Upper lobe of left lung (tissue), 6 donors: ENCODE measurements around the gene PAX7. TPM values are rescaled to one million over a fixed set of nuclear protein-coding genes. Genes with fewer than 3 reads are reported as not detected.

Source experiments
- ATAC-seq, 2 donors: fragments of 200-7000 bp; cut with Tn5 transposase; one replicate each; pipeline ENCODE4 v1.9.1; 2022; ENCODE audit warnings: mild to moderate bottlenecking in 2 of 2, moderate library complexity in 2 of 2; ENCODE audit not compliant: low FRiP score in 2 of 2
- DNase-seq, 2 donors: peaks; one replicate each; pipeline ENCODE4 v3.0.0-alpha.2; 2019 to 2020
- H3K27ac ChIP-seq, 4 donors: fragments of 200-600 bp; sonication (generic); one replicate each; pipeline ENCODE4 v1.5.1; 2016 to 2019
- H3K27me3 ChIP-seq, 4 donors: fragments of 200-600 bp; sonication (generic); one replicate each; pipeline ENCODE4 v1.5.1; 2017 to 2019
- H3K36me3 ChIP-seq, 4 donors: fragments of 200-600 bp; sonication (generic); one replicate each; pipeline ENCODE4 v1.5.1; 2016 to 2019
- H3K4me1 ChIP-seq, 4 donors: fragments of 200-600 bp; sonication (generic); one replicate each; pipeline ENCODE4 v1.5.1; 2018 to 2019
- H3K4me3 ChIP-seq, 4 donors: fragments of 200-600 bp; sonication (generic); one replicate each; pipeline ENCODE4 v1.5.1; 2017 to 2019; ENCODE audit warnings: mild to moderate bottlenecking in 2 of 4, moderate library complexity in 1 of 4
- H3K9me3 ChIP-seq, 4 donors: fragments of 200-600 bp; sonication (generic); one replicate each; pipeline ENCODE4 v1.5.1; 2018 to 2019
- EP300 ChIP-seq, 4 donors: sonication (generic); formaldehyde crosslinking; IDR thresholded peaks; one replicate each; pipeline ENCODE4 v1.5.1; 2017; ENCODE audit warnings: antibody characterized with exemption in 4 of 4, control low read depth in 2 of 4
- POLR2A ChIP-seq, 4 donors: fragments of 450-650 bp; IDR thresholded peaks; one replicate each; pipeline ENCODE4 v1.5.1; 2016 to 2017; ENCODE audit warnings: antibody characterized with exemption in 4 of 4, mild to moderate bottlenecking in 2 of 4
- POLR2AphosphoS5 ChIP-seq, 2 donors: sonication (generic); formaldehyde crosslinking; IDR thresholded peaks; one replicate each; pipeline ENCODE4 v1.5.1; 2017; ENCODE audit warnings: antibody characterized with exemption in 2 of 2
- WGBS, 2 donors: methylation state at CpG; one replicate each; pipeline ENCODE4 v1.1.5; 2017 to 2018; 5-methylcytosine and 5-hydroxymethylcytosine counted together
- total RNA-seq, 6 donors: library from RNA; depleted of rRNA in 4 of 6; stranded (reverse); fragments of >200 nt in 4 of 6; gene quantifications; one replicate each; pipeline versions ENCODE4 v1.1.0 to v1.2.1, GENCODE V29; 2016 to 2021
- TF ChIP-seq, protein P1 (sequence below), 6 experiments: fragments of 450-650 bp in 4 of 6; fragments of 200-600 bp in 2 of 6; sonication (generic) in 2 of 6; IDR thresholded peaks; one replicate each; pipeline ENCODE4 v1.5.1; 2016 to 2019; ENCODE audit warnings: antibody characterized with exemption in 6 of 6
- donor health status: DM: no; HTN: no; CAD: no; lungs with moderate emphysema.
- donor health status: DM: no; HTN: yes; CAD: no; lungs with severe emphysema.

The PAX7 gene
- total RNA-seq, 6 donors from 2014 or later = not detected

DNA sequence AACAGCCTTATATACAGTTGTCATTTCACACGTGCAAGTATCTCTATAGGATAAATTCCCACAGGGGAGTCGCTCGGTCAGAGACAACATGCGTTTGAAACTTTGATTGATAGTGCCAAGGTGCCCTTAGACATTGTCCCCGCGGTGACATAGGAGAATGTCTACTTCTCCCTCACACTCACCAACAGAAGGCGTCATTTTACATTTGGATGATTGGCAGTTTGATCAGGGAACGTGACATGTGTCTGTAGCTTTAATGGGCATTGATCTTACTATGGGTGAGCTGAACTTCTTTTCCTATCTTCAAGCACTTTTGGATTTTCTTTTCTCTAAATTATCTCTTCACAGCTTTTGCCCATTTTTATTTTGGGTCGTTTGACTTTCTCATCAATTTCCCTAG is 42.6 kb upstream of the PAX7 start:
- ATAC-seq = no peak
- Histone ChIP-seq H3K27ac (no peak overlapping the region), H3K4me1 (no peaks in the 10 kb centered on the region), H3K36me3 (no peaks in the 10 kb centered on the region), H3K9me3 (no peaks in the 10 kb centered on the region), H3K4me3 (no peak overlapping the region), H3K27me3 (no peaks in the 10 kb centered on the region)
- 35 to 42% methylated on average over 9 of the region's 9 CpGs for WGBS, 2 donors
- TF ChIP-seq POLR2A (IDR thresholded peaks at IDR 0.05) (no peak), EP300 (IDR thresholded peaks at IDR 0.05) (no peak), POLR2AphosphoS5 (IDR thresholded peaks at IDR 0.05) (no peak)
- TF ChIP-seq, protein P1, sequence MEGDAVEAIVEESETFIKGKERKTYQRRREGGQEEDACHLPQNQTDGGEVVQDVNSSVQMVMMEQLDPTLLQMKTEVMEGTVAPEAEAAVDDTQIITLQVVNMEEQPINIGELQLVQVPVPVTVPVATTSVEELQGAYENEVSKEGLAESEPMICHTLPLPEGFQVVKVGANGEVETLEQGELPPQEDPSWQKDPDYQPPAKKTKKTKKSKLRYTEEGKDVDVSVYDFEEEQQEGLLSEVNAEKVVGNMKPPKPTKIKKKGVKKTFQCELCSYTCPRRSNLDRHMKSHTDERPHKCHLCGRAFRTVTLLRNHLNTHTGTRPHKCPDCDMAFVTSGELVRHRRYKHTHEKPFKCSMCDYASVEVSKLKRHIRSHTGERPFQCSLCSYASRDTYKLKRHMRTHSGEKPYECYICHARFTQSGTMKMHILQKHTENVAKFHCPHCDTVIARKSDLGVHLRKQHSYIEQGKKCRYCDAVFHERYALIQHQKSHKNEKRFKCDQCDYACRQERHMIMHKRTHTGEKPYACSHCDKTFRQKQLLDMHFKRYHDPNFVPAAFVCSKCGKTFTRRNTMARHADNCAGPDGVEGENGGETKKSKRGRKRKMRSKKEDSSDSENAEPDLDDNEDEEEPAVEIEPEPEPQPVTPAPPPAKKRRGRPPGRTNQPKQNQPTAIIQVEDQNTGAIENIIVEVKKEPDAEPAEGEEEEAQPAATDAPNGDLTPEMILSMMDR (IDR thresholded peaks at IDR 0.05) = no peak
- DNase-seq = no peak

DNA sequence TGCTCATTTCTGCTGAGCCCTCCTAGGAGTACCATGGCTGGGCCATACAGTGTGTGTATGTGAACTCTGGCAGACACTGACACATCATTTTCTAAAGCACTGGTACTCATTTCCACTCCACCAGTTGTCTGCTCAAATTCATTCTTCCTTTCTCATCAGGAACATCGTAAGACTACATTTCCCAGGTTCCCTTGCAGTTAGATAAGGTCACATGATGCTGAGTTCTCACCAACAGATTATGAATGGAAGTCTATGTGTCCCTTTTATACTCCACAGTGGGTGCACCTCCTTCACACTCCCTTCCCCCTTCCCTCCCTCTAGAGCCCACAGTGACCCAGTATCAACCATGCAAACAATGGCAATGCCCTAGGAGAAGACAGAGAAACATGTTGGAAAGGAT is 38.3 kb upstream of the PAX7 start:
- Histone ChIP-seq H3K27me3 (no peaks in the 10 kb centered on the region), H3K4me3 (no peak overlapping the region), H3K9me3 (no peaks in the 10 kb centered on the region), H3K27ac (no peak overlapping the region), H3K4me1 (no peaks in the 10 kb centered on the region), H3K36me3 (no peaks in the 10 kb centered on the region)
- DNase-seq = no peak
- ATAC-seq = no peak
- no peak for TF ChIP-seq POLR2A (IDR thresholded peaks at IDR 0.05)
- TF ChIP-seq, protein P1 (IDR thresholded peaks at IDR 0.05) = no peak
- no peak for TF ChIP-seq POLR2AphosphoS5 (IDR thresholded peaks at IDR 0.05)
- TF ChIP-seq EP300 (IDR thresholded peaks at IDR 0.05) = no peak
- WGBS, 2 donors = 47 to 80% methylated on average over 1 of the region's 1 CpG

DNA sequence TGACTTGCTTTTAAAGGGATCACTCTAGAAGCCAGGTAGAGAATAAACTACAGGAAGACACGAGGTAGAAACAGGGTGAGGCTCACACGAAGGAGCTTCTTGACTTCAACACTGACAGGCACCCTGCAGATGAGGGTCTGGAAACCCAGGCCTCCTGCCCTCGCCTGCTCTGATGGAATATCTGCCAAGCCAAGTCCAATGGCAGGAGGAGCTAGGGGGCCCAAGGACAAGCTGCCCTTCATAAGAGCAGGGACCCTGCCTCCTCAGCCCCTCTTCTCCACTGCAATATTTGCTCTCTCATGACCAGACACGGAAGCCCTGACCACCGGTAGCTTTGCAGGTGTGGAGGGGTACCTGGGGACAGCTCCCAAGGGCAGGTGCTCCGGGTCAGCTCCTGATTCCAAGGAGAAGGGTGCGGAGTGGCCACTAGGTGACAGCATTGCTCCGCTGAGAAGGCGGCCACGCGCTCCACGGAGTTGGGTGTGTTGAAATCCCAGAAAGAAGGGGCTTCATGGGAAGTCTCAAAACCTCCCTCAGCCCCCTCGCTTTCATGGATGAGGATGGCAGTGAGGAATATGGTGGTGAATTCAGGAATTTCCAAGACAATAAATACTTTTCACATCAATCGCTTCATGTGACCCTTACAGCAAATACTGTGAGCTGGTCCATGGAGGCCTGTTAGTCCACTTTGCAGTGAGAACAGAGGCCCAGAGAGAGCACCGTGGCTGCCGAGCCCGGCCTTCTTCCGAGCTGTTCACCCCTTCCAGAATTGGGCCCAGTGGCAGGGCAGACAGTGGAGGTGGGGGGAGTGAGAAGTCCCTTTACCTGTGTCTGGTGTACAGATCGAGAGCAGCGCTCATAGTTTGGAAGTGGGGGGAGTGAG is 33.2 kb upstream of the PAX7 start:
- DNase-seq (peak; percentile 51 to 80), ATAC-seq (peak in 1 of 2 donors; percentile 81)
- 18% methylated on average over 18 to 20 of the region's 20 CpGs for WGBS, 2 donors
- no peaks in the 10 kb centered on the region for H3K27me3 ChIP-seq
- no peaks in the 10 kb centered on the region for H3K4me1 ChIP-seq
- no peaks in the 10 kb centered on the region for H3K36me3 ChIP-seq
- no peak overlapping the region for H3K4me3 ChIP-seq
- H3K27ac ChIP-seq = no peak overlapping the region
- TF ChIP-seq EP300 (IDR thresholded peaks at IDR 0.05) (no peak), POLR2A (IDR thresholded peaks at IDR 0.05) (no peak), POLR2AphosphoS5 (IDR thresholded peaks at IDR 0.05) (no peak)
- TF ChIP-seq, protein P1 (IDR thresholded peaks at IDR 0.05) = peak; percentile 53 to 92 (median 79)
- no peaks in the 10 kb centered on the region for H3K9me3 ChIP-seq

DNA sequence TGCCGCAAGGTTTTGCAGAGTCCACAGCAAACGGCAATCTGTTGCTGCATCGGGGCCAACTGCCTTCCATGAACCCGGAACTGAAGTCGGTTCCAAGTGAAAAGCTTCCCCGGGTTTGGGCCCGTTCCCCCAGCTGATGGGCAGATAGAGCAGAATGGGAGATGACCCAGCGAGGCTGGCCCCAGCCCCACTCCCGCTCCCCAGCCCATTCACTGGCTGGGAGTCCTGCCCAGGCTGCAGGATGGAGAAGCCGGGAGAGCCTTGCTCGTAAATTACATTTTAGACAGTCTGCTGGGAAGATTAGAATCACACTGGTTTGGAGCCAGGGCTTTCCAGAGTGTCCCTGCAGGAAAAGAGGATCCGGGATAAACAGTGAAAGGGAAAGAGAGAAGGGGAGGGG is 31.6 kb upstream of the PAX7 start:
- WGBS, 2 donors = 11 to 26% methylated on average over 11 to 12 of the region's 12 CpGs
- H3K27me3 ChIP-seq = no peaks in the 10 kb centered on the region
- DNase-seq (peak in 1 of 2 donors; percentile 49), ATAC-seq (no peak)
- TF ChIP-seq POLR2A (IDR thresholded peaks at IDR 0.05) (no peak), POLR2AphosphoS5 (IDR thresholded peaks at IDR 0.05) (no peak), EP300 (IDR thresholded peaks at IDR 0.05) (no peak)
- TF ChIP-seq, protein P1 (IDR thresholded peaks at IDR 0.05) = no peak
- H3K36me3 ChIP-seq = no peaks in the 10 kb centered on the region
- no peaks in the 10 kb centered on the region for H3K9me3 ChIP-seq
- no peaks in the 10 kb centered on the region for H3K4me1 ChIP-seq
- no peak overlapping the region for H3K27ac ChIP-seq
- H3K4me3 ChIP-seq = no peak overlapping the region

DNA sequence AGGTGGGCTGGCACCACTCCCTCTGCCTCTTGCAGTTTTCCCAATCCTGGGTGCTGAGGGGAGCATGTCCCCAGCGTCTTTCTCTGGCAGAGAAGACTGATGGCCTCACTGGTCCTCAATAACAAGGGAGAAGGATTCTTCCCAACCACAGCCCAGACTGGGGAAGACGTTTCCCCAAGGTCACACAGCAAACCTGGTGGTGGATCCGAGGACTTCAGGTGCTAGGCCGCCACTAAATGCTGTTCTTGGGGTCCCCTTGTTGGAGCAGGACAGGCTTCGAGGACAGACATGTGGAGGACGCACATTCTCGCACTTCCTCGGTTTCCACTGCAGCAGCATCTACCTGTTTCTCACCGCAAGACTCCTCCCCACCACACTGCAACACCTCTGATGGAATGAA is 30.9 kb upstream of the PAX7 start:
- TF ChIP-seq, protein P1 (IDR thresholded peaks at IDR 0.05) = no peak
- TF ChIP-seq EP300 (IDR thresholded peaks at IDR 0.05) (no peak), POLR2AphosphoS5 (IDR thresholded peaks at IDR 0.05) (no peak)
- ATAC-seq = no peak
- WGBS, 2 donors = 68 to 80% methylated on average over 7 to 9 of the region's 9 CpGs
- no peak overlapping the region for H3K4me3 ChIP-seq
- no peaks in the 10 kb centered on the region for H3K27me3 ChIP-seq
- H3K36me3 ChIP-seq = no peaks in the 10 kb centered on the region
- no peak for DNase-seq
- H3K27ac ChIP-seq = no peak overlapping the region
- H3K9me3 ChIP-seq = no peaks in the 10 kb centered on the region
- no peaks in the 10 kb centered on the region for H3K4me1 ChIP-seq
